HUES64 (cell line): ENCODE measurements around the gene LRRC41.
"Not testable (repeated sequence)": the region's sequence is repeated elsewhere in the genome, so short reads cannot be mapped to it uniquely, and the experiment has no call there.

Experiments
- H3K27ac ChIP-seq: 2 replicates; pipeline ENCODE4 v1.7.0; 2013; ENCODE audit warnings: low read depth, low read length, inconsistent platforms
- H3K27me3 ChIP-seq: 2 replicates; pipeline ENCODE4 v1.6.1; 2013; ENCODE audit warnings: mild to moderate bottlenecking, low read length; ENCODE audit not compliant: insufficient read depth
- H3K36me3 ChIP-seq: 2 replicates; pipeline ENCODE4 v1.6.1; 2013; ENCODE audit warnings: mild to moderate bottlenecking, low read length; ENCODE audit not compliant: insufficient read depth
- H3K4me1 ChIP-seq: 2 replicates; pipeline ENCODE4 v1.6.1; 2013; ENCODE audit warnings: mild to moderate bottlenecking, low read length, moderate library complexity; ENCODE audit not compliant: insufficient read depth
- H3K4me3 ChIP-seq: 2 replicates; pipeline ENCODE4 v1.5.1; 2013; ENCODE audit warnings: mild to moderate bottlenecking, low read length, moderate library complexity
- H3K9ac ChIP-seq: 2 replicates; pipeline ENCODE4 v1.6.1; 2013; ENCODE audit warnings: mild to moderate bottlenecking, low read depth, low read length
- H3K9me3 ChIP-seq: 2 replicates; pipeline ENCODE4 v1.6.1; 2013; ENCODE audit warnings: low read depth, low read length; ENCODE audit not compliant: insufficient read depth
- WGBS: fragments of 150-250, 120-280 bp; methylation state at CpG from one replicate; pipeline ENCODE4 v1.1.7; 2013; ENCODE audit warnings: missing lambda C conversion rate; 5-methylcytosine and 5-hydroxymethylcytosine counted together

Gene LRRC41

DNA sequence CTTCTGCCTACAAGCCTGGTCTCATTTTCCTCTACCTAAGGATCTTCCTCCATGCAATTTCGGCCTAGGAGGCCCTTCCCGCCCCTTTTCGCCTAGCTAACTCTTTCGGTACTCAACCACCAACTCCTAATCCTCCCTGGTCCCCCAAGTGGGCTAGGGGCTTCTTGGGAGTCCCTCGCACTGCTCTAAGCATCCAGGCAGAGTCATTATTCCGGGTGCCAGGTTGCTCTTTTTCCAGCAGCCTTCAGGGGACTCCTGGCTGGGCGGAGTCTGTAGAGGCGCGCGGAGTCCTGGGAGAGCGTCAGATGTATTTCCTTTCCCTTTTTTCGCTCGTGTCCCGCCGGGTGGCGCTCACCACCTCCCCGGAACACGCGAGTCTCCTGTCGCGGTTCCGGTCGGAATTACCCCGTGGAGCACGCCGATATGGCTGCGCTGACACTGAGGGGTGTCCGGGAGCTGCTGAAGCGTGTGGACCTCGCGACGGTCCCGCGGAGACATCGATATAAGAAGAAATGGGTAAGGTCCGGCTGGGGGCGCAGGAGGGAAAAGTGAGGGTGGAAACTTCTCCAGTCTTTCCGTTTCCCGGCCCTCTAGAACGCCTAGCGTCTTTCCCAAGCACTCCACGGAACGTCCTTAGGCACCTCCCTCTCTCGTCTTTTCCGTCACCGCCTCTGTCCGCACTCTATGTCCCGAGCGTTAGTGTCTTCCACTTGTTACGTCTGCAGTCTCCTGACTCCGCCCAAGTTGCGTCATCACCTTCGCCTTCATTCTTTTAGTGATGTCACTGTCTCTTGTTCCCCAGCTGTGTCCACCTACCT, 37.2 kb upstream of the LRRC41 start, which contains the start of gene NSUN4:
Gene NSUN4, plus strand, starts transcription at position 404 of the 818 bp plus-strand sequence. Its CDS starts 20 bp downstream, at position 424.
- H3K4me3 ChIP-seq = peak within 1 kb of the TSS; percentile 90
- no peaks in the 10 kb centered on the region for H3K4me1 ChIP-seq
- H3K9ac ChIP-seq = peak within 1 kb of the TSS; percentile 95
- under 1% methylated on average over 53 of the region's 53 CpGs for WGBS
- H3K27ac ChIP-seq = peak within 1 kb of the TSS; percentile 90
- no peaks in the 10 kb centered on the region for H3K27me3 ChIP-seq
- peaks cover 24% of the 10 kb centered on the region for H3K36me3 ChIP-seq
- no peaks in the 10 kb centered on the region for H3K9me3 ChIP-seq

DNA sequence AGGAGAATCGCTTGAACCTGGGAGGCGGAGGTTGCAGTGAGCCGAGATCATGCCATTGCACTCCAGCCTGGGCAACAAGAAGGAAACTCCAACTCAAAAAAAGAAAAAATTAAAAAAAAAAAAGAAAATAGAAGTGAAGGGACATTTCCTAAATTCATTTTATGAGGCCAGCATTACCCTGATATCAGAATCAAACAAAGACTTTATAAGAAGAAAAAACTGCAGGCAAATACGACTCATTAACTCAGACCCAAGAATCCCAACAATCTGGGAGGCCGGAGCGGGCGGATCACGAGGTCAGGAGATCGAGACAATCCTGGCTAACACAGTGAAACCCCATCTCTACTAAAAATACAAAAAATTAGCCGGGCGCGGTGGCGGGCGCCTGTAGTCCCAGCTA, 34.0 kb upstream of the LRRC41 start:
- 98% methylated on average over 8 of the region's 14 CpGs for WGBS
- not testable (repeated sequence) for H3K27ac ChIP-seq

DNA sequence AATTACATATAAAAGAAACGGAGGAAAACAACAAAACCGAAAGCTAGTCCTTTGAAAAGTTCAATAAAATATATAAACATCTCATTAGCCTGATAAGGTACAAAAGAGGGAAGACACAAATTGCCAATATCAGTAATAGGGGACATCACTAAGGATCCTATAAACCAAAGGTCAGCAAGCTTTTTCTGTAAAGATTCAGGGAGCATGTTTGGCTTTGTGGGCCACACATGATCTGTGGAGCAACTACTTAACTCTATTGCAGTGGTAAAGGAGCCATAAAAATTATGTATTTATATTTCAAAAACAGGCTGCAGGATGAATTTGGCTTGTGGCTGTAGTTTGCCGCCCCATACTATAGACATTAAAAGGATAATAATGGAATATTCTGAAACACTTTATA, 31.7 kb upstream of the LRRC41 start:
- no peak overlapping the region for H3K27ac ChIP-seq
- H3K9ac ChIP-seq = no peak overlapping the region
- no peaks in the 10 kb centered on the region for H3K9me3 ChIP-seq
- no peak overlapping the region for H3K4me3 ChIP-seq
- no peaks in the 10 kb centered on the region for H3K27me3 ChIP-seq
- WGBS = no CpG with 5 or more reads among the region's 3 CpGs
- H3K4me1 ChIP-seq = peaks cover 10% of the 10 kb centered on the region
- no peaks in the 10 kb centered on the region for H3K36me3 ChIP-seq

More for the DNA sequence above, 34.0 kb upstream of the LRRC41 start:
- not testable (repeated sequence) for H3K27me3 ChIP-seq, H3K4me3 ChIP-seq, H3K36me3 ChIP-seq, H3K4me1 ChIP-seq, H3K9me3 ChIP-seq, H3K9ac ChIP-seq

DNA sequence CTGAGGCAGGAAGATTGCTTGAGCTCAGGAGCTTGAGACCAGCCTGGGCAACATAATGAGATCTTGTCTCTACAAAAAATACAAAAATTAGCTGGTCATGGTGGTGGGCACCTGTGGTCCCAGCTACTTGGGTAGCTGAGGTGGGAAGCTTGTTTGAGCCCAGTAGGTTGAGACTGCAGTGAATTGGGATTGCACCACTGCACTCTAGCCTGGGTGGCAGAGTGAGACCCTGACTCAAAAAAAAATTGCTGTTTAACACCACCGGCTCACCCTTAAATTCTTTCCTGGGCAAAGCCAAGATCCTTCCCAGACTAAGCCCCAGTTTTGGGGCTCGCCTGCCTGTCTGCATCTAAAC, 30.6 kb upstream of the LRRC41 start:
- H3K9me3 ChIP-seq = no peaks in the 10 kb centered on the region
- no peaks in the 10 kb centered on the region for H3K27me3 ChIP-seq
- peaks cover 16% of the 10 kb centered on the region for H3K4me1 ChIP-seq
- no peak overlapping the region for H3K4me3 ChIP-seq
- 95% methylated on average over 2 of the region's 2 CpGs for WGBS
- no peak overlapping the region for H3K27ac ChIP-seq
- no peak overlapping the region for H3K9ac ChIP-seq
- H3K36me3 ChIP-seq = no peaks in the 10 kb centered on the region

DNA sequence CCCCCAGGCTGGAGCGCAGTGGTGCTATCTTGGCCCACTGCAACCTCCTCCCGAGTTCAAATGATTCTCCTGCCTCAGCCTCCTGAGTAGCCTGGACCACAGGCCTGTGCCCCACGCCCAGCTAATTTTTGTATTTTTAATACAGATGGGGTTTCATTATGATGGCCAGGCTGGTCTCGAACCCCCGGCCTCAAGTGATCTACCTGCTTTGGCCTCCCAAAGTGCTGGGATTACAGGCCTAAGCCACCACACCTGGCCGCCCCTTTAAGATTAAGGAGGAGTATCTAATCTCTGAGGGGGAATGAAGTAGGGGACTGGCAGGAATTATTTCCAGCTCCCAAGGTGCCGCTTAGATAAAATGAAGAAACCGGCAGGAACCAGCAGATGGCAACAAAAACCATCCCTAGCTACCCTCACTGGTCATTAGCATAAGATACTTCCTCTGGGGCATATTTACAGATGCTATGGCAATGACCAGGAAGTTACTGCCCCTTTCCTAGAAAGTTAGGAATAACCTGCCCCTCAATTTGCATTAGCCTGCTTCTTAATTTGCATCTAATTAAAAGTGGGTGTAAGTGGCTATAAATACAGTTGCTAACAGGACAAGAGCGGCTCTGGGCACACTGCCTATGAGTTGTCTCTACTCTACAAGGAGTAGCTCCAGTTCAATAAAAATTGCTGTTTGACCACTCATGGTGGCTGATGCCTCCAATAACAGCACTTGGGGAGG, 30.0 kb upstream of the LRRC41 start:
- Histone ChIP-seq H3K4me1 (peaks cover 18% of the 10 kb centered on the region), H3K36me3 (no peaks in the 10 kb centered on the region), H3K27ac (no peak overlapping the region), H3K4me3 (no peak overlapping the region), H3K9ac (no peak overlapping the region), H3K9me3 (no peaks in the 10 kb centered on the region), H3K27me3 (no peaks in the 10 kb centered on the region)
- WGBS = 75% methylated on average over 9 of the region's 9 CpGs

DNA sequence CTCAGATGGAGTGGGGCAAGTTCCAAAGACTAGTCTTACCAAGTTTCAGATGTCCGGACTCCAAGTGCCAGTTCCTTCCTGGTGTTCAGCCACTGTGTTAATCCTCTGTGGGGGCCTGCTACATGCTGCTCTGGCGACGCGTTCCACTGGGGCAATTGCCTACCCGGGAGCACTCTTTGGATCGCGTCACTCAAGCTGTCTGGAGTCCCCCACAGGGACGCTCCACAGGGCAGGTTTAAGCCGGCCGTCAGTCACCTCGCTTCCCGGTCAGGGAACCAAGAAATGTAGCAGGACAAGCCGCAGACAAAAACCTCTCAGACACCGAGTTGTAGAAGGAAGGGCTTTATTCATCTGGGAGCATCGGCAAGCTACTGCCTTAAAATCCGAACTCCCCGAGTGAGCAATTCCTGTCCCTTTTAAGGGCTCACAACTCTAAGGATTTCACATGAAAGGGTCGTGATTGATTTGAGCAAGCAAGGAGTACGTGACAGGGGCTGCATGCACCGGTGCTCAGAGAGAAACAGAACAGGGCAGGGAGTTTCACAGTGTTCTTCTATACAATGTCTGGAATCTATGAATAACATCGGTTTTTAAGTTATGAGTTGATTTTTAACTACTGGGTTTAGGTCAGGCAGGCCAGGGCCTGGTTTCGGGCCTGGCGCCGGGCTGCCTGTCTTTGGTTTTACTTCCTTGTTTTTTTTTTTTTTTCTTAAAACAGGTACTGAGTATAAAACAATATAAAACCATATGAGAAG, 28.5 kb upstream of the LRRC41 start:
- H3K9me3 ChIP-seq, H3K27me3 ChIP-seq, H3K4me3 ChIP-seq, H3K9ac ChIP-seq, H3K27ac ChIP-seq, H3K36me3 ChIP-seq: not testable (repeated sequence)
- peaks cover 18% of the 10 kb centered on the region for H3K4me1 ChIP-seq
- 70% methylated on average over 21 of the region's 24 CpGs for WGBS

DNA sequence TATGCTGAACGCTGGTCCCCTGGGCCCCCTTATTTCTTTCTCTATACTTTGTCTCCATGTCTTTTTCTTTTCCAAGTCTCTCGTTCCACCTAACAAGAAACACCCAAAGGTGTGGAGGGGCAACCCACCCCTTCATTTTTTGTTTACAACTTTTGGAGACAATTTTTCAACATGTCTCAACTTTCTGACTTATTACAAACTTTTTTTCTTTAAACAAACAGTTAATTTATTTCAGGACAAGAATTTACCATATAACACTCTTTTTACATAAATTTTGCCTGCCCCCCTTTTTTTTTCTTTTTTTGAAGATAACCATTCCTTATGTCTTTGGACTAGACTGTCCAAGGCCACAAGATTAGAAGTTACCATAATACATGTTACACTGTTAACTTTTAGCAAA, 27.0 kb upstream of the LRRC41 start:
- H3K27me3 ChIP-seq, H3K4me3 ChIP-seq, H3K9me3 ChIP-seq, H3K27ac ChIP-seq, H3K36me3 ChIP-seq, H3K9ac ChIP-seq: not testable (repeated sequence)
- peaks cover 18% of the 10 kb centered on the region for H3K4me1 ChIP-seq
- 82% methylated on average over 2 of the region's 2 CpGs for WGBS

DNA sequence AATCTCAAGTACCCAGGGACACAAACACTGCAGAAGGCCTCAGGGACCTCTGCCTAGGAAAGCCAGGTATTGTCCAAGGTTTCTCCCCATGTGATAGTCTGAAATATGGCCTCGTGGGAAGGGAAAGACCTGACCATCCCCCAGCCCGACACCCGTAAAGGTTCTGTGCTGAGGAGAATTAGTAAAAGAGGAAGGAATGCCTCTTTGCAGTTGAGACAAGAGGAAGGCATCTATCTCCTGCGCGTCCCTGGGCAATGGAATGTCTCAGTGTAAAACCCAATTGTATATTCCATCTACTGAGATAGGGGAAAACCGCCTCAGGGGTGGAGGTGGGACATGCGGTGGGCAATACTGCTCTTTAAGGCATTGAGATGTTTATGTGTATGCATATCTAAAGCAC, 26.4 kb upstream of the LRRC41 start:
- 44% methylated on average over 4 of the region's 7 CpGs for WGBS

DNA sequence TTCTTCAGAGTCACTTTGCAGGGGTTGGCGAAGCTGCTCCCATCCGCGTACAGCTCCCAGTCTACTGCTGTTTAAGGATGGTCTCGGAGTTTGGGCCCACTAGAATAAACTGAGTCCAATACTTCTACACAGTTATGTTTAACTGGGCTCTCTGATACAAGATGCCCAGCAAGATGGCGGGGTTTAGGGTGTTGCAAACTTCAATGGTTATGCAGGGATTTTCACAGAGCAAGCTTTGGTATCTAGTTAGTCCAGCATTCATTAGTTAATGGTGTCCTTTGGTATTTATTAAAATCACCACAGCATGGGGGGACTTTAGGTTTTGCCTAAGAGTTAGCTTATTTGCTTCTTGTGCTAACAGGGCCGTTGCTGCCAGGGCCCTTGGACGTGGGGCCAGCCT, 24.8 kb upstream of the LRRC41 start:
- H3K4me3 ChIP-seq, H3K36me3 ChIP-seq, H3K27me3 ChIP-seq, H3K9me3 ChIP-seq, H3K9ac ChIP-seq, H3K27ac ChIP-seq: not testable (repeated sequence)
- WGBS = 88% methylated on average over 7 of the region's 7 CpGs
- H3K4me1 ChIP-seq = peaks cover 18% of the 10 kb centered on the region

More for the DNA sequence above, 26.4 kb upstream of the LRRC41 start:
- not testable (repeated sequence) for H3K9me3 ChIP-seq, H3K36me3 ChIP-seq, H3K4me3 ChIP-seq, H3K9ac ChIP-seq, H3K27ac ChIP-seq, H3K27me3 ChIP-seq
- H3K4me1 ChIP-seq = peaks cover 18% of the 10 kb centered on the region

DNA sequence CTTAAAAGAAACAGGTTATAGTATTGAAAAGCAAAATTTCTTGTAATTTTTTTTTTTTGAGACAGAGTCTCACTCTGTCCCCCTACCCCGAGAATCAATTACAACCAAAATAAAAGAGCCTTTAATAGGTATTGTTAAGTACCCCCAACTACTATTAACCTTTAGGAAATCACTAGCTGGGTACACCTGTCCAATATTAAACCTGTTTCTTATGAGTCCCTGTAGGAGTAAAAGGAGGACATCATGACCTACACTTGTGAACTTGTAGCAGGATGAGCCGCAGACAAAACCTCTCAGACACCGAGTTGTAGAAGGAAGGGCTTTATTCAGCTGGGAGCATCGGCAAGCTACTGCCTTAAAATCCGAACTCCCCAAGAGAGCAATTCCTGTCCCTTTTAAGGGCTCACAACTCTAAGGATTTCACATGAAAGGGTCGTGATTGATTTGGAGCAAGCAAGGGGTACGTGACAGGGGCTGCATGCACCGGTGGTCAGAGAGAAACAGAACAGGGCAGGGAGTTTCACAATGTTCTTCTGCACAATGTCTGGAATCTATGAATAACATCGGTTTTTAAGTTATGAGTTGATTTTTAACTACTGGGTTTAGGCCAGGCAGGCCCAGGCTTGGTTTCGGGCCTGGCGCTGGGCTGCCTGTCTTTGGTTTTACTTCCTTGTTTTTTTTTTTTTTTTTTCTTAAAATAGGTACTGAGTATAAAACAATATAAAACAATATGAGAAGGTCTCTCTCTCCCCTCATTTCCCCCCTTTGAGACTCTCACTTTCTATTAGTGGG, 22.1 kb upstream of the LRRC41 start:
- H3K9me3 ChIP-seq, H3K36me3 ChIP-seq, H3K27me3 ChIP-seq, H3K9ac ChIP-seq, H3K4me3 ChIP-seq, H3K27ac ChIP-seq: not testable (repeated sequence)
- peaks cover 16% of the 10 kb centered on the region for H3K4me1 ChIP-seq
- 94% methylated on average over 7 of the region's 11 CpGs for WGBS
